KMS-11 (cell line): ENCODE results near the gene ZP1.

Source experiments
- H2AFZ ChIP-seq: fragments of 200-600 bp; sonication (generic); 2 replicates; pipeline ENCODE4 v1.6.1; 2016; ENCODE audit warnings: antibody characterized with exemption, mixed run types, low read depth
- H3K27ac ChIP-seq: fragments of 200-600 bp; sonication (generic); 2 replicates; pipeline ENCODE4 v1.6.1; 2016; ENCODE audit warnings: mild to moderate bottlenecking, mixed run types
- H3K27me3 ChIP-seq: fragments of 200-600 bp; sonication (generic); 2 replicates; pipeline ENCODE4 v1.6.1; 2017; ENCODE audit warnings: mild to moderate bottlenecking, low read depth, mixed run types, moderate library complexity; ENCODE audit not compliant: insufficient read depth
- H3K36me3 ChIP-seq: fragments of 200-600 bp; sonication (generic); 2 replicates; pipeline ENCODE4 v1.6.1; 2017; ENCODE audit warnings: mild to moderate bottlenecking, mixed run types; ENCODE audit not compliant: insufficient read depth
- H3K4me1 ChIP-seq: fragments of 200-600 bp; sonication (generic); 2 replicates; pipeline ENCODE4 v1.6.1; 2016; ENCODE audit warnings: mild to moderate bottlenecking, low read depth, mixed run types; ENCODE audit not compliant: poor library complexity, severe bottlenecking
- H3K4me2 ChIP-seq: fragments of 200-600 bp; sonication (generic); 2 replicates; pipeline ENCODE4 v1.7.0; 2016; ENCODE audit warnings: mild to moderate bottlenecking, mixed run types
- H3K4me3 ChIP-seq: fragments of 200-600 bp; sonication (generic); IDR thresholded peaks from 2 replicates; pipeline ENCODE4 v1.6.1; 2017; ENCODE audit warnings: low read depth, low read length, mixed read lengths; ENCODE audit not compliant: insufficient read depth
- H3K79me2 ChIP-seq: fragments of 200-600 bp; sonication (generic); 2 replicates; pipeline ENCODE4 v1.6.1; 2016; ENCODE audit warnings: low read depth, mixed run types; ENCODE audit not compliant: insufficient read depth
- H3K9ac ChIP-seq: fragments of 200-600 bp; sonication (generic); 2 replicates; pipeline ENCODE4 v1.6.1; 2016; ENCODE audit warnings: mild to moderate bottlenecking, mixed run types
- H4K20me1 ChIP-seq: fragments of 200-600 bp; sonication (generic); 2 replicates; pipeline ENCODE4 v1.6.1; 2016; ENCODE audit warnings: mild to moderate bottlenecking, mixed run types; ENCODE audit not compliant: insufficient read depth
- TF ChIP-seq, protein P1 (sequence below): fragments of 200-600 bp; sonication (generic); conservative IDR thresholded peaks from 2 replicates; pipeline ENCODE4 v1.6.1; 2017; ENCODE audit warnings: low read depth, mild to moderate bottlenecking, antibody characterized with exemption, low read length, moderate library complexity, mixed read lengths

The ZP1 gene

DNA sequence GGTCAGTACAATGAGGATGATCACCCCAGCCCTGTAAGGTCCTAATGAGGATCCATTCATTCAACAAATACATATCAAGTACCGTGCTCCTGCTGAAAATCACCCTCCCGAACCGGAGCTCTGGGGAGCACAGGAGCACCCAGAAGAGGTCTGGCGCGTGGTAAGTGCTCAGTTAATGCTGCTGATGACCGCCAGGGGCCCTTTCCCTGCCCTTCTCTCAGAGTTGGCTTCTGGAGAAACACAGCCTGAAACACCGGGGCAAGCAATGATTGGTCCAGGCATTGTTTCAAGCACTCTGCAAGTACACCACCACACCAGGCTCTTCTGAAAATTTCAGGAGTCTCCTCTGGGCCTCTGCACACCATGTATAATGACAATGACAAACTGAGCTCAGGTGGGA lies 29.2 kb upstream of the ZP1 start:
- Histone ChIP-seq H3K4me3 (no peak overlapping the region), H3K36me3 (no peaks in the 10 kb centered on the region), H4K20me1 (no peaks in the 10 kb centered on the region), H3K4me1 (peaks cover 68% of the 10 kb centered on the region), H3K27me3 (no peaks in the 10 kb centered on the region), H2AFZ (peak overlapping the region; percentile 36), H3K79me2 (peaks cover 20% of the 10 kb centered on the region), H3K9ac (peak overlapping the region; percentile 43; the same call in 1 of the 2 replicates), H3K4me2 (peak overlapping the region; percentile 74), H3K27ac (peak overlapping the region; percentile 88)
- TF ChIP-seq, protein P1, sequence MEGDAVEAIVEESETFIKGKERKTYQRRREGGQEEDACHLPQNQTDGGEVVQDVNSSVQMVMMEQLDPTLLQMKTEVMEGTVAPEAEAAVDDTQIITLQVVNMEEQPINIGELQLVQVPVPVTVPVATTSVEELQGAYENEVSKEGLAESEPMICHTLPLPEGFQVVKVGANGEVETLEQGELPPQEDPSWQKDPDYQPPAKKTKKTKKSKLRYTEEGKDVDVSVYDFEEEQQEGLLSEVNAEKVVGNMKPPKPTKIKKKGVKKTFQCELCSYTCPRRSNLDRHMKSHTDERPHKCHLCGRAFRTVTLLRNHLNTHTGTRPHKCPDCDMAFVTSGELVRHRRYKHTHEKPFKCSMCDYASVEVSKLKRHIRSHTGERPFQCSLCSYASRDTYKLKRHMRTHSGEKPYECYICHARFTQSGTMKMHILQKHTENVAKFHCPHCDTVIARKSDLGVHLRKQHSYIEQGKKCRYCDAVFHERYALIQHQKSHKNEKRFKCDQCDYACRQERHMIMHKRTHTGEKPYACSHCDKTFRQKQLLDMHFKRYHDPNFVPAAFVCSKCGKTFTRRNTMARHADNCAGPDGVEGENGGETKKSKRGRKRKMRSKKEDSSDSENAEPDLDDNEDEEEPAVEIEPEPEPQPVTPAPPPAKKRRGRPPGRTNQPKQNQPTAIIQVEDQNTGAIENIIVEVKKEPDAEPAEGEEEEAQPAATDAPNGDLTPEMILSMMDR = peak; percentile 66

DNA sequence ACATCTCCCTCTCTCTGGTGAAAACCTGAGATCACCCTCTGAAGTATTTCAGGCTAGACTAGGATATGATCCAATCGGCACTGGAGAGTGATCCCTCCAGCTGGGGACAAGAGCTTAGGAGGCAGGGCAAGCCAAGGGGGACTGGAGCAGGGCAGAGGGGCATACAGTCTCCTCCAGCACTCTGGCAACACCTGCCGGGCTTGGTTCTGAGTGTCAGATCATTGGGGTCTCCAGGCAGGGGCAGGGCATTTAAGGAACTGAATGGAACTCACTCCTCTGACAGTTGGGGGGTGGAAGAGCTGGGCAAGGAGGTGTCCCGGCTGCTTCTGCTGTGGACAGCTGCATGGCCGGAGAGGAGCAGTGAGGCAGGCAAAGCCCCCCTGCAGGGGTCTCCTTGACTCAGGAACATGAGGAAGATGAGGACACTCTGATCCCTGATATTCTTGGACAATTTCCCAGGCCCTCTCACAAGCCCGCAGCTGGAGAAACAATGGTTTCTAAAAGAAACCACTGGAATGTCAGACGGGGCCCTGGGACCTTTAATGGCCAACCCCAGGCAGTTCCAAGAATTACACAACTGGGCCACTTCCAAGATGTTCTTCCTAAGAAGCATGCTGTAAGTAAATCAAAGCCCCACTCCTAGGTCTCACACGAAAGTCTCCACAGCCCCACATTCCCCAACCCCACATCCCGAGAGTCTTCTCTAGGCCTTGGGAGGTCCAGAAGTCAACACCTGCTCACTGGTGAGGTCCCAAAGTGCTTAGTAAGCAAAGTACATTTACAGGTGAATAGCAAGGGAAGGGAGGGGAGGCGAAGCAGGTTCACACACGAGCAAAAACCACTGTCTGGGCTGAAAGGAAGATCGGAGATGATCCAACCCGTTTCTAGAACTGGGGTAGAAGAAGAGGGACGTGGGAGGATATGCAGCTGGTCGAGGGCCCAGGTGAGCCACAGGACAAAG lies 26.6 kb upstream of the ZP1 start:
- TF ChIP-seq, protein P1 = no peak
- no peak overlapping the region for H3K4me3 ChIP-seq
- no peaks in the 10 kb centered on the region for H3K27me3 ChIP-seq

GRCh38 chr11:60841797-60842667 lies 25.3 kb upstream of the ZP1 start, which contains the start of gene CCDC86:
Gene CCDC86, plus strand, starts transcription at chr11:60842113. Its CDS starts 12 bp downstream, at chr11:60842125.
- Histone ChIP-seq H3K4me2 (peak within 1 kb of the TSS; percentile 93), H3K27ac (peak within 1 kb of the TSS; percentile 72), H3K36me3 (no peaks in the 10 kb centered on the region), H3K9ac (peak within 1 kb of the TSS; percentile 92), H3K4me1 (peaks cover 66% of the 10 kb centered on the region), H4K20me1 (no peaks in the 10 kb centered on the region), H3K4me3 (no peak within 1 kb of the TSS), H2AFZ (peak within 1 kb of the TSS; percentile 80), H3K27me3 (no peaks in the 10 kb centered on the region), H3K79me2 (peaks cover 59% of the 10 kb centered on the region)
- TF ChIP-seq, protein P1 = no peak

More for the DNA sequence above, 26.6 kb upstream of the ZP1 start:
- Histone ChIP-seq H2AFZ (peak overlapping the region; percentile 80), H3K4me2 (peak overlapping the region; percentile 93), H3K36me3 (no peaks in the 10 kb centered on the region), H4K20me1 (no peaks in the 10 kb centered on the region), H3K27ac (peak overlapping the region; percentile 72; the same call in 1 of the 2 replicates), H3K4me1 (peaks cover 71% of the 10 kb centered on the region), H3K9ac (peak overlapping the region; percentile 92; the same call in 1 of the 2 replicates), H3K79me2 (peaks cover 46% of the 10 kb centered on the region)
